Testis (tissue), 2 donors: ENCODE measurements around the gene PWWP2B.

Source experiments
- POLR2A ChIP-seq: fragments of 450-650 bp; IDR thresholded peaks from one replicate; pipeline ENCODE4 v1.6.1; 2017; ENCODE audit warnings: antibody characterized with exemption, mild to moderate bottlenecking, moderate library complexity
- TF ChIP-seq, protein P1 (sequence below), 3 experiments: fragments of 450-650 bp in 2 of 3; fragments of 200-600 bp in 1 of 3; sonication (generic) in 1 of 3; IDR thresholded peaks; one replicate each; pipeline ENCODE4 v1.5.1; 2016 to 2019; ENCODE audit warnings: antibody characterized with exemption in 3 of 3, mild to moderate bottlenecking in 2 of 3, moderate library complexity in 1 of 3

DNA sequence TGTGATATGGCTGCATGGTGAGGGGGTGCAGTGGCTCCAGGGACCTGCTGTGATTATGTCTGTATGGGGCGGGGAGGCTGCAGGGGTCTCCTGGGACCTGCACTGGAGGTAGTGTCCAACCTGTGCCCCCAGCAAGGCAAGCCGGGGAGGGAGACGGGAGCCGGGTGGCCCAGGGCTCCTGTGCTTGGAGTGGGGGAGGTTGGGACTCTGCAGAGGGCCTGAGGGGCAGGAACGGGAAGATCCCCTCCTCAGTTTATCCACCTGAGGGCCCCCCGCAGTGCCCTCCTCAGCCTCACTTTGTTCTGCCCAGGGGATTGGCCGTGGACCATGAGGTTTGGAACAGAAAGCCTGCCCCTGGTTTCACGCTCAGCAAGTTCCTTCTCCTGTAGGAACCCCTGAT, 22.8 kb upstream of the PWWP2B start:
- TF ChIP-seq POLR2A, result no peak
- TF ChIP-seq, protein P1, sequence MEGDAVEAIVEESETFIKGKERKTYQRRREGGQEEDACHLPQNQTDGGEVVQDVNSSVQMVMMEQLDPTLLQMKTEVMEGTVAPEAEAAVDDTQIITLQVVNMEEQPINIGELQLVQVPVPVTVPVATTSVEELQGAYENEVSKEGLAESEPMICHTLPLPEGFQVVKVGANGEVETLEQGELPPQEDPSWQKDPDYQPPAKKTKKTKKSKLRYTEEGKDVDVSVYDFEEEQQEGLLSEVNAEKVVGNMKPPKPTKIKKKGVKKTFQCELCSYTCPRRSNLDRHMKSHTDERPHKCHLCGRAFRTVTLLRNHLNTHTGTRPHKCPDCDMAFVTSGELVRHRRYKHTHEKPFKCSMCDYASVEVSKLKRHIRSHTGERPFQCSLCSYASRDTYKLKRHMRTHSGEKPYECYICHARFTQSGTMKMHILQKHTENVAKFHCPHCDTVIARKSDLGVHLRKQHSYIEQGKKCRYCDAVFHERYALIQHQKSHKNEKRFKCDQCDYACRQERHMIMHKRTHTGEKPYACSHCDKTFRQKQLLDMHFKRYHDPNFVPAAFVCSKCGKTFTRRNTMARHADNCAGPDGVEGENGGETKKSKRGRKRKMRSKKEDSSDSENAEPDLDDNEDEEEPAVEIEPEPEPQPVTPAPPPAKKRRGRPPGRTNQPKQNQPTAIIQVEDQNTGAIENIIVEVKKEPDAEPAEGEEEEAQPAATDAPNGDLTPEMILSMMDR (IDR thresholded peaks at IDR 0.05), result no peak
